GM23248 (cell line): Measurements from ENCODE around the gene TTLL5. TPM values are rescaled to one million over a fixed set of nuclear protein-coding genes. Genes with fewer than 3 reads are reported as not detected.

ENCODE experiments used
- DNase-seq: peaks from one replicate; pipeline ENCODE4 v3.0.0-alpha.2; 2015
- H2AFZ ChIP-seq: fragments of 200-600 bp; sonication (generic); 2 replicates; pipeline ENCODE4 v1.6.1; 2016; ENCODE audit warnings: antibody characterized with exemption
- H3F3A ChIP-seq: fragments of 200-600 bp; sonication (generic); 2 replicates; pipeline ENCODE4 v1.6.1; 2016; ENCODE audit warnings: mild to moderate bottlenecking, antibody characterized with exemption, mixed run types; ENCODE audit not compliant: insufficient read depth
- H3K27ac ChIP-seq: fragments of 200-600 bp; sonication (generic); 2 replicates; pipeline ENCODE4 v1.5.1; 2016; ENCODE audit warnings: mild to moderate bottlenecking
- H3K27me3 ChIP-seq: fragments of 200-600 bp; sonication (generic); replicated peaks from 2 replicates; pipeline ENCODE4 v1.6.1; 2016; ENCODE audit warnings: mild to moderate bottlenecking; ENCODE audit not compliant: insufficient read depth
- H3K36me3 ChIP-seq: fragments of 200-600 bp; sonication (generic); 2 replicates; pipeline ENCODE4 v1.6.1; 2016; ENCODE audit warnings: low read depth, mild to moderate bottlenecking
- H3K4me1 ChIP-seq: fragments of 200-600 bp; sonication (generic); 2 replicates; pipeline ENCODE4 v1.6.1; 2016; ENCODE audit warnings: mild to moderate bottlenecking; ENCODE audit not compliant: insufficient read depth
- H3K4me2 ChIP-seq: fragments of 200-600 bp; sonication (generic); one replicate; pipeline ENCODE4 v1.6.1; 2016; ENCODE audit warnings: mild to moderate bottlenecking; ENCODE audit not compliant: unreplicated experiment
- H3K4me3 ChIP-seq: fragments of 200-600 bp; sonication (generic); 2 replicates; pipeline ENCODE4 v1.5.1; 2016; ENCODE audit warnings: mild to moderate bottlenecking
- H3K79me2 ChIP-seq: fragments of 200-600 bp; sonication (generic); 2 replicates; pipeline ENCODE4 v1.6.1; 2016; ENCODE audit warnings: mild to moderate bottlenecking; ENCODE audit not compliant: insufficient read depth
- H3K9ac ChIP-seq: fragments of 200-600 bp; sonication (generic); 2 replicates; pipeline ENCODE4 v1.6.1; 2016; ENCODE audit warnings: mild to moderate bottlenecking
- H3K9me2 ChIP-seq: fragments of 200-600 bp; sonication (generic); 2 replicates; pipeline ENCODE4 v1.6.1; 2016; ENCODE audit warnings: mixed run types, mild to moderate bottlenecking, moderate library complexity; ENCODE audit not compliant: insufficient read depth
- H3K9me3 ChIP-seq: fragments of 200-600 bp; sonication (generic); one replicate; pipeline ENCODE4 v1.6.1; 2017; ENCODE audit warnings: low read depth
- H4K20me1 ChIP-seq: fragments of 200-600 bp; sonication (generic); 2 replicates; pipeline ENCODE4 v1.6.0; 2016; ENCODE audit not compliant: insufficient read depth
- EZH2 ChIP-seq: fragments of 200-600 bp; sonication (generic); IDR thresholded peaks from 2 replicates; pipeline ENCODE4 v1.6.1; 2018; ENCODE audit warnings: antibody characterized with exemption, mild to moderate bottlenecking; ENCODE audit not compliant: insufficient read depth, poor library complexity, severe bottlenecking
- EZH2phosphoT487 ChIP-seq: fragments of 200-600 bp; sonication (generic); IDR thresholded peaks from 2 replicates; pipeline ENCODE4 v1.6.1; 2018; ENCODE audit warnings: antibody characterized with exemption, moderate library complexity, mild to moderate bottlenecking, low read depth; ENCODE audit not compliant: insufficient read depth
- WGBS, 2 experiments: methylation state at CpG; one replicate each; pipeline ENCODE4 v1.1.6; 2015 to 2017; ENCODE audit warnings: low lambda C conversion rate in 2 of 2, low coverage in 1 of 2; ENCODE audit errors: missing lambda C conversion rate in 2 of 2; 5-methylcytosine and 5-hydroxymethylcytosine counted together
- in situ Hi-C: fragments of 300-500 bp; cut with MboI; formaldehyde crosslinking; loops from 2 replicates; pipeline ENCODE4 v1.15.0; 2020
- polyA plus RNA-seq: library from polyadenylated mRNA; unstranded; fragments of >200 nt; fragmentation: Nextera tagmentation; extraction: Ambion mirVana; gene quantifications from 2 replicates; pipeline ENCODE4 v1.2.1, GENCODE V29; 2016
- total RNA-seq: library from RNA; depleted of rRNA; stranded (reverse); fragments of >200 nt; shearing (Covaris generic); gene quantifications from 2 replicates; pipeline ENCODE4 v1.2.3, GENCODE V29; 2014

TTLL5 gene
- total and polyA plus RNA-seq, 2 experiments from 2014 or later: 14.6 to 17.8 TPM

DNA sequence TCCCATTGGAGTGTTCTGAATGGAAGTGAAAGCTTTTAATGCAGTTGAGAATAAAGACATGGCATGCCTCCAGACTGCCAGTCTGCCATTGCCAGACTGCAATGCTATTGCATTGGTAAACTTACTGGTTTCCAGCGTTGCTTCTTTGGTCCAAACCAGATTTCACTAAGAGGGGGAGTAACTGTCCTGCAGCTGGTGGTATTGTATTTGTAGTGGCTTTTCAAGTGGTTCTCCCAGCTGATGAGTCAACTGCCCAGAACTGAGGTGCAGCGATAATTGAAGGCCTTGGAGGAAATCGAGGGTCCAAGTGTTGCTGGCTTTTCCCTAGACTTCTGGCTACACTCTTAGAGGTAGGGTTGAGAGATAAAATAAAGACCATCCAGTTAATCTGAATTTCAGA lies 32.2 kb upstream of the TTLL5 start:
- Histone ChIP-seq H3K79me2 (no peaks in the 10 kb centered on the region), H3K27me3 (peaks cover 11% of the 10 kb centered on the region), H3K9me3 (no peaks in the 10 kb centered on the region), H2AFZ (no peak overlapping the region), H3K9ac (no peak overlapping the region), H3K4me3 (no peak overlapping the region), H3F3A (no peaks in the 10 kb centered on the region), H3K4me1 (no peaks in the 10 kb centered on the region), H3K27ac (no peak overlapping the region), H3K4me2 (no peak overlapping the region), H3K36me3 (no peaks in the 10 kb centered on the region), H4K20me1 (no peaks in the 10 kb centered on the region), H3K9me2 (no peaks in the 10 kb centered on the region)
- no peak for DNase-seq
- no peak for TF ChIP-seq EZH2
- TF ChIP-seq EZH2phosphoT487: no peak
- WGBS, 2 experiments: 60 to 63% methylated on average over 3 of the region's 3 CpGs
- in situ Hi-C loops: no loop called here

DNA sequence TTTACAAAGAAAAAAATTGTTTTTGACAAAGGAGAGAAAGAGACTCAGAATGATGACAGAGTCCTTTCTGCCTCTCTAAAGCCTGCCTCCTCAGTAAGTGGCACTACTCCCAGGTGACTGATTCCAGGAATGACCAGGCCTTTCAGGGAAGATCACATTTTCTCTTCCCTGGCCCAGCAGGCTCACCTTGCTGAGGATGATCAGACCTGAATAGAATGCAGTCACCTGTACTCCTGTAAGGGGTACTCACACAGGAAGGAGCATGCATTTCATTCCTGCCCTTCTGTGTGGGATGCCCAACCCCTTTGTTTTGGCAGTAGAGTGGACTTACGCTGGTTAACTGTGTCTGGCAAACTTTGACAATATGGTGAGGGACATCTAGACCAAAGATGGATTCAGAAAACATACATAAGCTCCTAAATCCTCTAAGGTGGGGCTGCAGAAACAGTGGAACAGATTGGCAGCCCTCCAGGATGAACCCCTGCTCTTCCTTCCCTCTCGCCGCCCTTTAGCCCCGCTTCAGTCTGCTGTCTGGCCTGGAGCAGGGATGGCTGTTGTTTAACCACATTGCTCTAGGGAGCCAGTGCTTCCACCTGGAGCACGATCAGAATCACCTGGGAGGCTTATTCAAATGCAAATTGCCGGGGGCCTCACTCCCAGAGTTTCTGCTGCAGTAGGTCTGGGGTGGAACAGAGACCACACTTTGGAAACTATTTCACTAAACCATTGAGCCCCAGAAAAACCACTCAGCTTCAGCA lies 30.2 kb upstream of the TTLL5 start:
- DNase-seq: no peak
- H4K20me1 ChIP-seq: no peaks in the 10 kb centered on the region
- TF ChIP-seq EZH2phosphoT487: no peak
- TF ChIP-seq EZH2: no peak
- whole genome bisulfite sequencing, 2 experiments: 59 to 63% methylated on average over 6 of the region's 6 CpGs
- H3F3A ChIP-seq: no peaks in the 10 kb centered on the region
- in situ Hi-C loops: no loop called here
- H3K36me3 ChIP-seq: no peaks in the 10 kb centered on the region
- no peak overlapping the region for H2AFZ ChIP-seq
- H3K27me3 ChIP-seq: peaks cover 11% of the 10 kb centered on the region
- no peaks in the 10 kb centered on the region for H3K79me2 ChIP-seq
- no peaks in the 10 kb centered on the region for H3K9me2 ChIP-seq
- no peaks in the 10 kb centered on the region for H3K4me1 ChIP-seq
- no peak overlapping the region for H3K9ac ChIP-seq
- no peak overlapping the region for H3K4me2 ChIP-seq
- H3K4me3 ChIP-seq: no peak overlapping the region
- no peak overlapping the region for H3K27ac ChIP-seq
- no peaks in the 10 kb centered on the region for H3K9me3 ChIP-seq

- in situ Hi-C loops: no loop called here
- peak; percentile 5 for DNase-seq
- H2AFZ ChIP-seq: no peak overlapping the region
- H4K20me1 ChIP-seq: no peaks in the 10 kb centered on the region
- no peak overlapping the region for H3K9ac ChIP-seq
- H3K79me2 ChIP-seq: no peaks in the 10 kb centered on the region
- no peak overlapping the region for H3K27ac ChIP-seq
- peaks cover 11% of the 10 kb centered on the region for H3K27me3 ChIP-seq
- no peaks in the 10 kb centered on the region for H3F3A ChIP-seq
- H3K36me3 ChIP-seq: no peaks in the 10 kb centered on the region
- no peak overlapping the region for H3K4me3 ChIP-seq
- no peaks in the 10 kb centered on the region for H3K9me3 ChIP-seq
- H3K4me1 ChIP-seq: peaks cover 4% of the 10 kb centered on the region; the same call in 1 of the 2 replicates
- no peaks in the 10 kb centered on the region for H3K9me2 ChIP-seq
- TF ChIP-seq EZH2phosphoT487: no peak
- TF ChIP-seq EZH2: no peak
- 27 to 28% methylated on average over 5 of the region's 5 CpGs for WGBS, 2 experiments
- H3K4me2 ChIP-seq: no peak overlapping the region
These were observed 29.6 kb upstream of the TTLL5 start for GRCh38 chr14:75631453-75631831.

GRCh38 chr14:75634848-75635247 lies 26.2 kb upstream of the TTLL5 start:
- Histone ChIP-seq H3K27ac (no peak overlapping the region), H3K4me1 (peaks cover 6% of the 10 kb centered on the region; the same call in 1 of the 2 replicates), H3K4me2 (no peak overlapping the region), H4K20me1 (no peaks in the 10 kb centered on the region), H3K4me3 (no peak overlapping the region), H3K9me2 (no peaks in the 10 kb centered on the region), H2AFZ (no peak overlapping the region), H3K9me3 (no peaks in the 10 kb centered on the region), H3K79me2 (no peaks in the 10 kb centered on the region), H3F3A (no peaks in the 10 kb centered on the region), H3K27me3 (peaks cover 6% of the 10 kb centered on the region), H3K36me3 (no peaks in the 10 kb centered on the region), H3K9ac (no peak overlapping the region)
- TF ChIP-seq EZH2 (no peak), EZH2phosphoT487 (no peak)
- no peak for DNase-seq
- in situ Hi-C loops: no loop called here
- 72 to 73% methylated on average over 5 of the region's 5 CpGs for WGBS, 2 experiments
